AG20443 (cell line): ENCODE data around the gene CRLF3.
"Not testable (repeated sequence)": the region's sequence is repeated elsewhere in the genome, so short reads cannot be mapped to it uniquely, and the experiment has no call there.

Source experiments
- DNase-seq: peaks from one replicate; pipeline ENCODE4 v3.0.0; 2012; ENCODE audit warnings: low spot score, mixed read lengths

CRLF3 gene

DNA sequence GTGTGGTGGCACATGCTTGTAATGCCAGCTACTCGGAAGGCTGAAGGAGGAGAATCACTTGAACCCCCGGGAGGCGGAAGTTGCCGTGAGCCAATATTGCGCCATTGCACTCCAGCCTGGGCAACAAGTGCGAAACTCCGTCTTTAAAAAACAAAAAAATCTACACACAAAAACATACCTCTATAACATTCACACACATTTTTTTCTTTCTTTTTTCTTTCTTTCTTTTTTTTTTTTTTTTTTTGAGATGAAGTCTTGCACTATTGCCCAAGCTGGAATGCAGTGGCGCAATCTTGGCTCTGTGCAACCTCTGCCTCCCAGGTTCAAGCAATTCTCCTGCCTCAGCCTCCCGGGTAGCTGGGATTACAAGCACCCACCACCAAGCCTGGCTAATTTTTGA, 9.6 kb downstream of the CRLF3 start:
- not testable (repeated sequence) for DNase-seq

DNA sequence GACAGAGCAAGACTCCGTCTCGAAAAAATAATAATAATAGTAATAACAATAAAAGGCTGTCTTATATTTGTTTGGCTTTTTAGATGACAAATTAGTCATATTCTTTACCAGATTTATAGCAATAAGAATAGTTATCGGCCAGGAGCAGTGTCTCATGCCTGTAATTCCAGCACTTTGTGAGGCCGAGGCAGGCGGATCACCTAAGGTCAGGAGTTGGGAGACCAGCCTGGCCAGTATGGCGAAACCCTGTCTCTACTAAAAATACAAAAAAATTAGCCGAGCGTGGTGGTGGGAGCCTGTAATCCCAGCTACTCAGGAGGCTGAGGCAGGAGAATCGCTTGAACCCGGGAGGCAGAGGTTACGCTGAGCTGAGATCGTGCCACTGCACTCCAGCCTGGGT, 10.3 kb downstream of the CRLF3 start:
- DNase-seq, result not testable (repeated sequence)

DNA sequence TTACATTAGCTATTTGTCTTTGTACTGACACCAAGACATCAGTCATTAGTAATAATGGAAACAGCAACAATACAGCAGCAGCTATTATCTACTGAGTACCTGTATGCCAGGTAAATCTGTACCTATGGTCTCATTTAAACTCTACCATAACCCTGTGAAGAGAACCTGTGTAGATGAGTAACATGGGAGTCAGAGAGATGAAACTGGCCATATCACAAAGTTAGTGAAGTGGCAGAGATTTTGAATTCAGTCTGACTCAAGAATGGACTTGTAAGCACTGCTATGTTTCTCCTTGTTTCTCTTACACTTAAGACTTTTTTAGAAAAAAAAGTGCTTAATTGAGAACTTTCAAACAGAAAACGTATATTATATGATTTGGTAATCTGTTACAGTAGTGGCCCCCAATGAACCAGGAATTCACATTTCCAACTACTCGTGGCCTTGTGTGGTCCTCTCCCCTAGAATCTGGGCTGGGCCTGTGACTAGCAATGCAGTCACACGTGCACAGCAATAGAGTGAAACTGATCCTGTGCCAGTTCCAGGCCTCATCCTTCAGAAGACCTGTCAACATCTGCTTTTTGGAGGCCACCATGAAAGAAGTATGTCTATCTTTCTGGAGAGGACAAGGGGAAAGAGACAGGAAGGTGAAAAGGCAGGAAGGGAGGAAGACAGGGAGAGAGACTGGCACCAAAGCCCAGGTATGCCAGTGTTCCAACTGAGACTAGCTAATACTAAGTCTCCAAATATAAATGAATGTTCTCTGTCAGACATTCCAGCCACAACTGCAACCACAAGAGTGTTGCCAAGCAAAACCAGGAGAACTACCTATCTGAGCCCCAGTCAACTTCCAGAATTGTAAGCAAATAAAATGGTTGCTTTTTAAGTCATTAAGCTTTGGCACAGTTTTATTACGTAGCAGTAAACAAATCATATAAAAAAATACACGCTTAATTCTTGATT, 12.0 kb downstream of the CRLF3 start:
- peak; percentile 45 for DNase-seq

DNA sequence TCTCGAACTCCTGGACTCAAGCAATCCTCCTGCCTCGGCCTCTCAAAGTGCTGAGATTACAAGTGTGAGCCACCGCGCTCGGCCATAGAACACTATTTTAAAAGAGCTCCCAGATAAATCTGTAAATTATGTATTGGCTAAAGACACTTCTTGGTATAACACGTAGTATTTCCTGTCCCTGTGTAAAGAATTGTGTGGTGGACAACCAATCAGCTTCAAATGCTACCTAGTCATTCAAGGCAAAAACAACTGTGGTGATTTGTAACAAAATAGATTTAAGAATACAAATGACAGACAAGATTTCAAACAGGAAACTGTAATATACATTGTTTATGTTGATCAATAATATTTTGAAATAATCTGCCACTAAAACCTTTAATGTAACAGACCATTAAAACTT, 14.6 kb downstream of the CRLF3 start:
- DNase-seq, result no peak

DNA sequence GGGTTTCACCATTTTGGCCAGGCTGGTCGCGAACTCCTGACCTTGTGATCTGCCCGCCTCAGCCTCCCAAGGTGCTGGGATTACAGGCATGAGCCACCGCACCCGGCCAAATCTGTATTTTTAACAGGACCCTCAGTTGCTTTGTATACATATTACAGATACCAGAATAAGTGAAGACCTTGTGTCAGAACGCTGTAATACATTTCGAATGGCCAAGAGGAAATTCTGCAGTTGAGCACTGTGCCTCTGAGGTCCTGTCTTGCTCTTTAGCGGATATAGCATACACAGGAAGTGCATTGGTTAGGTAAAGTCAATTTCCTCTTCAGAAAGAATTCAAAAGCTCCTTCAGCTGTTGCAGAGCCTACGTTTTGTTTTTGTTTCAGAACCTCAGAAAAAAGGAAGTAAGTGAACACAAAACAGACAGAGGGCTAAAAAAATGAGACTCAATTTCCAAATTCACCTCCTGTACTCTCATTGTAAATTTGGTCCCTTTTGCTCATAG, 15.7 kb downstream of the CRLF3 start:
- no peak for DNase-seq

DNA sequence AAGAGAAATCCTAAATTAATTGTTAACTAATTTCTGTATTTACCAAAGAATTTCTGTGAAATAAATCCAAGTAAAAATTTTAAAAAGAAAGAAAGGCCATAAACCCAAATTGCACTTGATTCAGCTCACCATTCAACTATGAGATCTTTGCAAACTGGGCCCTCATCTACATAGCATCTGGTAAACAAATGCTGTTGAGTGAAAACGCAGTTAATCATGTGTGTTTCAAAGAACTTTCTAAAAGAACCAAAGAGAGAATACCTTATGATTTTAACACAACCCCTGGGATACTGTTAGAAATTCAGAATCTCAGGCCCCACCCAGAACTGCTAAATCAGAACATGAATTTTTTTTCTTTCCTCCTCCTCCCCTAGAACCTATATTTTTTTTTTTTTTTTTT, 16.6 kb downstream of the CRLF3 start:
- no peak for DNase-seq

DNA sequence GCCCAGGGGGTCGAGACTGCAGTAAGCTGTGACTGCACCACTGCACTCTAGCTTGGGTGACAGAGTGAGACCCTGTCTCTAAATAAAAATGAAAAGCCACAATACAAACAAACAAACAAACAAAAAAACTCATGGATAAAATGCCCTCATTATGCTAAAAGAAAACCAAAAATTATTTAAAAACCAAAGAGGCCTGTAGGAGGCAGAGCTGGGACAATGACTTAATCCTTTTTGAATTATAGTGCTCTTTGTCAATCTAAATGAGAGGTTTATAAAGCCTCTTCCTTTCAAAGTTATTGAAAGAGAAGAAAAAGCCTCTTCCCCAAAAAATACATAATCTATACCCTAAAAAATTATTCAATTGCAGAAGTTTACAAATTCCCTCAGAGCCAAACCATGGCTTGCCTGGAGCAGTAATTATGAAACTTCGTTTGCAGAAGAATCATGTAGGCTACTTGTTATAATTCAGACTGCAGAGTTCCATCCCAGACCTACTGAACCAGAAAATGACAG, 18.5 kb downstream of the CRLF3 start:
- no peak for DNase-seq

DNA sequence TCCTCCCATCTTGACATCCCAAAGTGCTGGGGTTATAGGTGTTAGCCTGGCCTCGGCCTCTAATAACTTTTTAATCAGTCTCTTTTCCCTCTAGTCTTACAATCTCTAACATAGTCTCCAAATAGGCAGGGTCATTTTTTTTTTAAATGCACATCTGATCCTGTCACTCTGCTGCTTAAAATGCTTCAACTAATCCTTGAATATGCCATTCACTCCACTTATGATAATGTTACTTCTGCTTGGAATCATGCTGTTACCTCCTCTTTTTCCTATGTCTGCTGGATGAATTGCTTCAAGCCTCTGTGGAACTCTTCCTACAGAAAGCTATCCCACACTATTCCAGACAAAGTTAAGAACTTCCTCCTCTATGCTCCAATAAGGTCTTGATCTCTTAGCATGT, 22.8 kb downstream of the CRLF3 start:
- no peak for DNase-seq

DNA sequence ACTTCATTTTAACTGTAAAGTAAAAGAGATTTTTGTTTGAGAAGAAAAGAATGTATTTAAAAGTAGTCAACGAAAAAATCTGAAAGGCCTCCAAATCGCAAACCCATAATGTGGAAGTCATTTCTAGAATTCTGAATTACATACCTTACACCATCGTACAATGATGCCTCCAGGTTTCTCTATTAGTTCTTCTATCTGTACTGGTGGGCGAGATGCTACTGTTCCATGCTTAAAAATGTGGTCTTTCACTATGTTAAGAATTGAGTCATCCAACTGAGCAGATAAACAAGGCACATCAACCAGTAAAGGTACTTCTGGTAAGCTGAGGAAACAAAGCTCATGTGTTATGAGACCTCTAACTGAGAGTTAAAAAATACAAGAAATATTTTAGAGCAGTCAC, 28.5 kb downstream of the CRLF3 start:
- DNase-seq, result no peak

DNA sequence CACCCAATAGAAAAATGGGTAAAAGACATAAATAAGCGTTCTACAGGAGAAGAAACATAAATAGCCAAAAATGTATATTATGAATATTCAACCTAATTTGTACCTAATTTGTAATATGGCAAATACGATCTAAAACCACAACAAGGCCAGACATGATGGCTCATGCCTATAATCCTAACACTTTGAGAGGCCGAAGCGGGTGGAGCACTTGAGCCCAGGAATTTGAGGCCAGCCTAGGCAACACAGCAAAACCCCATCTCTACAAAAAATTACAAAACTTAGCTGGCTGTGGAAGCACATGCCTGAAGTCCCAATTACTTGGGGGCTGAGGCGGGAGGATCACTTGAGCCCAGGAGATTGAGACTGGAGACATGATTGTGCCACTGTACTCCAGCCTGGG, 30.1 kb downstream of the CRLF3 start:
- no peak for DNase-seq

DNA sequence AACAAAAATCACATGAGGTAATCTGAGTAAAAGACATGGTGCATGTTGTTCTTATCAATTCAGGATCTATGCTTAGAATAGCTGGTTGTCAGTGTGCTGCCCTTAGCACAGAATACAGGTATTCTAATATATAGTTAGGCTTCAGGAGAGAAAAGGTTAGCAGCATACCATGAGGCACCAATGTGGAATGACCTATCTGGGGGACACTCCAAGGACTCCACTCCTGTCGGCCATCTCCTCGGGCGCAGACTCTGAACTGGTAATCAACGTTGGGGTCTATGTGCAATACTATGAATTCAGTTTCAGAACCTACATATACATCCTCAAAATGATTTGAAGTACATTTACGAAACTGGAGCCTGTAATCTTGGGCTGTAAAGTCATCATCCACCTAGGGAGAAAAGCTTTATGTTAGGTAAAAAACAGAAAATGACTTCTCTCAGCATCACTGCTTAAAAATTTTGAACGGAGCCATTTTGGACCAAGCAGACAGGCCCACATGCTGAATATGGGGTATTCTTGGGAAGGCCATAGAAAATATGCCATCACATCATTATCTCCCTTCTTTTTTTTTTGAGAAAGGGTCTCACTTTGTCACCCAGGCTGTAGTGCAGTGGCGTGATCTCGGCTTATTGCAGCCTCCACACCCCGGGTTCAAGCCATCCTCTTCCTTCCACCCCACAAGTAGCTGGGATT, 31.1 kb downstream of the CRLF3 start:
- no peak for DNase-seq

DNA sequence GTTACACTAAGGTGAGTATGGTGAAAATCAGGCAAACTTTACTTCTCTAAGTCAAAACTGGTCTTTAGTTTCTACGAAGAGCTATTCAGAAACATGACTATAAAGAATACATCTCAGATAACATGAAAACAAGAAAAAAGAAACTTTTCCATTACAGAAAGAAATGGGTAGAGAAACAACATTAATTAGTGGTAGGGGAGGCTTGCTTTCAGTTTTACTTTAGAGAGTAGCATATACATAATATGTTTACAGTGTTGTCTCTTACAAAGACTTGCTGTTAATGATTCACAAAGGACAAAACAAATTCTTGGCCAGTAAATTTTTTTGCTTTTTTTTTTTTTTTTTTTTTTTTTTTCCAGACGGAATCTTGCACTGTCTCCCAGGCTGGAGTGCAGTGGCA, 34.2 kb downstream of the CRLF3 start:
- no peak for DNase-seq

DNA sequence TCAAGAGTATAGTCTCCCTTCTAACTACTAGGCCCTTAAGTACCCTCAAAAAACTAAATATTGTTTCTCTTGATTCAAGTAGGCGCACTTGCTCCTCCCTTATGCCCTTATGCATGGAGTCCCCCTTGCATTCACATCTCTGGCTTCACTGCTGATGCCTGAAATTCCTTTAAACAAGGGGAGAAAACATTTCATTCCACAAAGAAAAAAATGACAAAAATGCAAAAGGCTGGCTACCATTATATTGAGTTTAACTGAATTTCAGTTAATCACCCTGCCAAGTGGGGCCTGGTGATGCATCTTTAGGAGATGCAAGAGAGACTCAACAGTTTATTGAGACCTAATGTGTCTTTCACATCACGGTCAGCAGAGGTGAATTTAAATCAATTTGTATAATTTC, 35.6 kb downstream of the CRLF3 start:
- peak; percentile 48 for DNase-seq

DNA sequence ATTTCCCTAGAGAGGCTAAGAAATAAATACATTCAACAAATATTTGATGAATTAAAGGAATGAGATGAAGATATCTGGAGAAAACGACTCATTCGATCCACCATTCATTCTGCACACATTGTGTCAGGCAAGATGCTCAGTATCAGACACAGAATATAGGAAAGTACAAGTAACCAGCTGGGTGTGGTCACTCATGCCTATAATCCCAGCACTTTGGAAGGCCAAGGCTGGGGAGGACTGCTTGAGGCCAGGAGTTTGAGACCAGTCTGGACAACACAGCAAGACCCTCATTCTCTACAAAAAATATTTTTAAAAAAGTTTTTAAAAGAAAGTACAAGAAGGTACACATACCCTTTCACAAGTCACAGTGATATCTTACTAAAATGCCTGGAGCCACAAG, 42.3 kb downstream of the CRLF3 start:
- DNase-seq, result no peak

DNA sequence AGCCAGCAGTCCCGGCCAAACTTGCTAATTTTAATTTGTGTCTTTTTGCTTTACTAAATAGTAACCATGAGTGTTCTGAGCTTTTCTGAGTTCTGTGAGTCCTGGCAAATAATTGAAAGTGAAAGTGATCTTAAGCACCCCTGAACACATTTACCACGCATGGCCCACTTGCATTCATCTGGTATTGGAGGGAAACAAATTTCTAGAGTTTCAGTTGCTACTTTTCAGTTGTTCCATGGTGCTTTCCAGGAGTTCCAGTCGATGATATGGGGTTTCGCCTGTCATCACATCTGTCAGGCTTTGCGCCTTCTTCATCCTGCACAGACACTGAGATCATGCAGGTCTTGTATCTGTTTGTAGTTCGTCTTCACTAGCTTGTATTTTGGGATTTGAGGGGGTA, 44.1 kb downstream of the CRLF3 start:
- no peak for DNase-seq

DNA sequence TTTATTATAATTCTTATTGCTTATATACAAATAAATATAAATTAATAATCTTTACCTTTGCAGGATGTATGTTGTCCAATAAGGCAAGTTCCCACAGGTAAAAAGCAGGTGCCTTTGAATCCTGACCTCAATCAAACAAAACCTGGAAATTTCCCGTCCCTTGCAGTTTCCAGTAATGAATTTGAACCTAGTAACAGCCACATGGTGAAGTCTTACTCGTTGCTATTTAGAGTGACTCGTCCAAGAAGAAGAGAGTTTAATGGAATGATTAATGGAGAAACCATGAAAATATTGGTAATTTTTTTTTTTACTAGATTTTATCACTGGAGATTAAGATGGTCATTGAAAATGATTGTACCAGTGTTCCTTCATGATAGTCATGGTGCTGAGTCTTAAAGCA, 55.7 kb downstream of the CRLF3 start:
- not testable (repeated sequence) for DNase-seq

DNA sequence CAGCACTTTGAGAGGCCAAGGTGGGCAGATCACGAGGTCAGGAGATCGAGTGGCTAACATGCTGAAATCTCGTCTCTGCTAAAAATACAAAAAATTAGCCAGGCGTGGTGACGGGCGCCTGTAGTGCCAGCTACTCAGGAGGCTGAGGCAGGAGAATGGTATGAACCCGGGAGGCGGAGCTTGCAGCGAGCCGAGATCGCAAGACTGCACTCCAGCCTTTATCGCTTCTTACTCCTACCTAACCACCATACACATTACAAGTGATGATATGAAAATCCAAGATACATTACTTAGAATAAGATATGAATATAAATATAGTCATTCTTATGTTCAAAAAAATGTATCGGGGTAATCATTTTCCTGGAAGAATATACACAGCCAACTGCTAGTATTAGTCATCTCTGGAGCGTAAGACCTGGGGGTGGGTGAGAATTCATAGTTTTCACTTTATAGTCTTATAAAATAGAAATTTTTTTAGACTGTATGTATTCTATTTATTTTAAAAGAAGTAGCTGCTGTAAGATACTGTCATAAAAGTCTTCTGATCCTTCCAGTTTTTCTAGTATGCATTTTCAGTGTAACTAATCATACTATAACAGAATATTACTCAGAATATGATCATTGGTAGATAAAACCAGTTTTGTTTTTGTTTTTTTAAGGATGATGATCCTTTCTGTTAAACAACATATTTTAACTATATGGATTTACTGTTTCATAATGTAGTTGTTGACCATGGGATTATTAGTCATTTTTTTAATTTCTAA, 56.7 kb downstream of the CRLF3 start:
- not testable (repeated sequence) for DNase-seq

DNA sequence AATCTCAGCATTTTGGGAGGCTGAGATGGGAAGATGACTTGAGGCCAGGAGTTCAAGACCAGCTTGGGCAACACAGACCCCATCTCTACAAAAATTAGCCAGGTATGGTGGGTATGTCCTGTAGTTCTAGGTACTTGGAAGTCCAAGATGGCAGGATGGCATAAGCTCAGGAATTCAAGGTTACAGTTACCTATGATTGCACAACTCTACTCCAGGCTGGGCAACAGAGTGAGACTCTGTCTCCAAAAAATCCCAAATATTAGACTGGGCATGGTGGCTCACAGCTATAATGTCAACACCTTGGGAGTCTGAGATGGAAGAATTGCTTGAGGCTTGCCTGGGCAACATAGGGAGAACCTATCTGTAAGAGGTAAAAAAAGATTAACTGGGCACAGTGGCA, 63.4 kb downstream of the CRLF3 start:
- DNase-seq, result no peak

DNA sequence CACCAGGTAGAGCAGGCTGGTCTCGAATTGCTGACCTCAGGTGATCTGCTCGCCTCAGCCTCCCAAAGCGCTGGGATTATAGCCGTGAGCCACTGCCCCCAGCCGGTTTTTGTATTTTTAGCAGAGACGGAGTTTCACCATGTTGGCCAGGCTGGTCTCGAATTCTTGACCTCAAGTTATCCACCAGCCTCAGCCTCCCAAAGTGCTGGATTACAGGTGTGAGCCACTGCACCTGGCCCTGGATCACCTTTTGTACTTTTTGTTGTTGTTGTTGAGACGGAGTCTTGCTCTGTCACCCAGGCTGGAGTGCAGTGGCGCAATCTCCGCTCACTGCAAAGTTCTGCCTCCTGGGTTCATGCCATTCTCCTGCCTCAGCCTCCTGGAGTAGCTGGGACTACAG, 71.2 kb downstream of the CRLF3 start:
- DNase-seq, result not testable (repeated sequence)

DNA sequence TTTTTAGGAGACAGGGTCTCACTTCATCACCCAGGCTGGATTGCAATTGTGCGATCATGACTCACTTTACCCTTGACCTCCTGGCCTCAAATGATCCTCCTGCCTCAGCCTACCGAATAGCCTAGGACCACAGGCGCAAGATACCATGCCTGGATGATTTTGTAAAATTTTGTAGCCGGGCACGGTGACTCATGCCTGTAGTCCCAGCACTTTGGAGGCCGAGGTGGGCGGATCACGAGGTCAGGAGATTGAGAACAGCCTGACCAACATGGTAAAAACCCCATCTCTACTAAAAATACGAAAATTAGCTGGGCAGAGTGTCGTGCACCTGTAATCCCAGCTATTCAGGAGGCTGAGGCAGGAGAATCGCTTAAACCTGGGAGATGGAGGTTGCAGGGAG, 73.5 kb downstream of the CRLF3 start:
- DNase-seq, result not testable (repeated sequence)

DNA sequence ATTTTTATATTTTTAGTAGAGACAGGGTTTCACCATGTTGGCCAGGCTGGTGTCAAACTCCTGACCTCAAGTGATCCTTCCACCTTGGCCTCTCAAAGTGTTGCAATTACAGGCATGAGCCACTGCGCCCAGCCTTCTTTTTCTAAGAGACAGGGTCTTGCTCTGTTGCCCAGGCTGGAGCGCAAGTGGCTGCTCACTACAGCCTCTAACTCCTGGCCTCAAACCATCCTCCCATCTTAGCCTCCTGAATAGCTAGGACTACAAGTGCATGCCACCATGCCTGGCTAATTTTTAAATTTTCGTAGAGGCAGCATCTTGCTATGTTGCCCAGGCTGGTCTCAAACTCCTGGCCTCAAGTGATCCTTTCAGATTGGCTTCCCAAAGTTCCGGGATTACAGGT, 76.9 kb downstream of the CRLF3 start:
- DNase-seq, result not testable (repeated sequence)

DNA sequence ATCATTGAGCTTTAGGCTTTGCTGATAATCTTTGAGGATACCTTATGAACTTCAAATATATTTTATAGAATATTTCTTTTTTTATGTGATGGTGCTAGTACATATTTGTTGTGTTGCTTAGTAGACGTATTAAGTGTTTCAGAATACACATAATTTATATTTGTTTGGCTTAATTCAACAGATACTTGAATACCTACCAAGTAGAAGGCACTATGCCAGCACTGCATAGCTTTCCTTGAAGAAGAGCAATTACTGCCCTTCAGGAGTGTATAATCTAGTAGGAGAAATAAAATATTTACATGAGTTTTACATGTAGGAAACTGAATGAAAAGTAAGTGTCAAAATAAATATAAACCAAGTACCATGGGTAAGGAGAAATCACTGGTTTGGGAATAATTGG, 81.8 kb downstream of the CRLF3 start:
- not testable (repeated sequence) for DNase-seq
